H1 (cell line): ENCODE data around the gene CADPS. TPM values are rescaled to one million over a fixed set of nuclear protein-coding genes. Genes with fewer than 3 reads are reported as not detected.
A peak's percentile ranks its signal among the peaks of the same experiment; 100 is the strongest.

Source experiments
- EGR1 ChIP-seq: IDR thresholded peaks from 2 replicates; pipeline ENCODE4 v1.6.1; 2011; ENCODE audit warnings: low read depth, low read length, borderline replicate concordance
- GTF2F1 ChIP-seq: IDR thresholded peaks from 2 replicates; pipeline ENCODE4 v1.6.1; 2012; ENCODE audit warnings: low read depth, low read length, improper control_type of control experiment, borderline replicate concordance
- KDM4A ChIP-seq: IDR thresholded peaks from one replicate; pipeline ENCODE4 v1.7.1; 2012; ENCODE audit warnings: low read depth, mild to moderate bottlenecking, moderate library complexity, low read length, inconsistent platforms; ENCODE audit not compliant: severe bottlenecking
- POU5F1 ChIP-seq: IDR thresholded peaks from 2 replicates; pipeline ENCODE4 v1.6.1; 2011; ENCODE audit warnings: low read depth, mild to moderate bottlenecking, low read length, moderate library complexity
- SRF ChIP-seq: IDR thresholded peaks from 2 replicates; pipeline ENCODE4 v1.6.1; 2011; ENCODE audit warnings: mild to moderate bottlenecking, low read depth, low read length, moderate library complexity
- TAF7 ChIP-seq: optimal IDR thresholded peaks from 2 replicates; pipeline ENCODE3; 2011; ENCODE audit warnings: low read depth, mild to moderate bottlenecking, inconsistent platforms, low read length, moderate library complexity, borderline replicate concordance
- polyA plus RNA-seq, 7 experiments: library from polyadenylated mRNA; depleted of rRNA in 3 of 7; stranded (reverse) in 5 of 7; unstranded in 2 of 7; fragments of >200 nt in 5 of 7; fragments of 200-250 nt in 2 of 7; gene quantifications; 1 replicate in 5 of 7; 2 replicates in 1 of 7; 4 replicates in 1 of 7; pipeline versions ENCODE4 v1.2.1 to v1.2.3, GENCODE V29; 2011 to 2013; ENCODE audit warnings: missing spikeins in 2 of 7, mixed read lengths in 2 of 7
- total RNA-seq: library from RNA; stranded (reverse); fragmentation: NEBNext Ultra II Directional; extraction: Animal tissue kit (Norgen Biotek cat#: 25700); gene quantifications from 2 replicates; pipeline ENCODE4 v1.2.1, GENCODE V29; 2021
- TF ChIP-seq, protein P1 (sequence below): IDR thresholded peaks from 2 replicates; pipeline ENCODE4 v1.6.1; 2012; ENCODE audit warnings: low read length, inconsistent platforms
- TF ChIP-seq, protein P2 (sequence below): IDR thresholded peaks from 2 replicates; pipeline ENCODE4 v1.6.1; 2011; ENCODE audit warnings: low read length, improper control_type of control experiment

Gene CADPS
- total and polyA plus RNA-seq, 2 of the 8 experiments (the other 6 are each of a cell fraction or from before 2014, with no cell fraction given) = 7.1 to 10.2 TPM

DNA sequence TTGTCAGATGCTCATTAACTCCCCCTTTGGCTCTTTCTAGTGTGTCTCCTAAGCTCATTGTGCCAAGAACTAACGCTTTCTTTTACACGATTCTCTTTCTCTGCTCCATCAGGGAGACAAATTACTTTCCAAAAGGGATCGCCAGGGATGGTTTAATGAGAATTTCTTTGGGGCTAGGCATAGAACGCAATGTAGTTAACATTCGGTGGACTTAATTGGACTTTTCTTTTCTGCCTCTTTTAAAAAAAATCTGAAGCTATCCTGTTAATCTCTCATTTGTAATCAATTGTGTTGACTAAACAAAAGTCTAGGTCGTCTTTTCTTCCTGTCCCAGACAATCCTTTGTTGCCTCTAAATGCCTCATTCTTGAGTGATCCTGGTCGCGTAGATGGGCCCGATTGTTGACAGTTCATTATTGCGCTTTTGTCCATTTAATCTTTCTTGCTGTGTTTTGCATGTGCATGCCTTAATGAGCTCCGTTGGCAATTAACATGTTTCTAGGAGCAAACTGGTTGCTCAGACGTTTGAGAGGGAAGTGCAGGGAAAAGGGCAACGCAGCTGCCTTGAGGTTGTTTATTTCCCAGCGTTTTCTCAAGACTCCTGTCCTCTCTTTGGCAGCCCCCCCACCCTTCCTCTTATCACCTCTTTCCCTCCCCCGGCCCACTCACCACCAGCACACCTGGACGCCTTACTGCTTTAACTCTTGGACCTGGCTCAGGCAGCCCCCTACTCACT is 509.7 kb downstream of the CADPS start (continued):
- TF ChIP-seq, protein P1, sequence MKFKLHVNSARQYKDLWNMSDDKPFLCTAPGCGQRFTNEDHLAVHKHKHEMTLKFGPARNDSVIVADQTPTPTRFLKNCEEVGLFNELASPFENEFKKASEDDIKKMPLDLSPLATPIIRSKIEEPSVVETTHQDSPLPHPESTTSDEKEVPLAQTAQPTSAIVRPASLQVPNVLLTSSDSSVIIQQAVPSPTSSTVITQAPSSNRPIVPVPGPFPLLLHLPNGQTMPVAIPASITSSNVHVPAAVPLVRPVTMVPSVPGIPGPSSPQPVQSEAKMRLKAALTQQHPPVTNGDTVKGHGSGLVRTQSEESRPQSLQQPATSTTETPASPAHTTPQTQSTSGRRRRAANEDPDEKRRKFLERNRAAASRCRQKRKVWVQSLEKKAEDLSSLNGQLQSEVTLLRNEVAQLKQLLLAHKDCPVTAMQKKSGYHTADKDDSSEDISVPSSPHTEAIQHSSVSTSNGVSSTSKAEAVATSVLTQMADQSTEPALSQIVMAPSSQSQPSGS = no peak
- no peak for TF ChIP-seq POU5F1
- TF ChIP-seq, protein P2, sequence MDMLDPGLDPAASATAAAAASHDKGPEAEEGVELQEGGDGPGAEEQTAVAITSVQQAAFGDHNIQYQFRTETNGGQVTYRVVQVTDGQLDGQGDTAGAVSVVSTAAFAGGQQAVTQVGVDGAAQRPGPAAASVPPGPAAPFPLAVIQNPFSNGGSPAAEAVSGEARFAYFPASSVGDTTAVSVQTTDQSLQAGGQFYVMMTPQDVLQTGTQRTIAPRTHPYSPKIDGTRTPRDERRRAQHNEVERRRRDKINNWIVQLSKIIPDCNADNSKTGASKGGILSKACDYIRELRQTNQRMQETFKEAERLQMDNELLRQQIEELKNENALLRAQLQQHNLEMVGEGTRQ = no peak
- TF ChIP-seq SRF = no peak
- no peak for TF ChIP-seq TAF7
- no peak for TF ChIP-seq GTF2F1
- no peak for TF ChIP-seq KDM4A
- peak; percentile 42; the same call in 1 of the 2 replicates for TF ChIP-seq EGR1
